Glutamatergic neuron (in vitro differentiated cells): Measurements from ENCODE around the gene MLC1. TPM values are rescaled to one million over a fixed set of nuclear protein-coding genes. Genes with fewer than 3 reads are reported as not detected.

Experiments used
- DNase-seq: peaks from one replicate; pipeline ENCODE4 v3.0.0; 2022
- H3K27ac Mint-ChIP-seq: one replicate; pipeline ENCODE4 v1.8.0; 2020; ENCODE audit warnings: mild to moderate bottlenecking, mixed read lengths, inconsistent platforms; ENCODE audit not compliant: unreplicated experiment
- H3K27me3 Mint-ChIP-seq: one replicate; pipeline ENCODE4 v1.8.0; 2020; ENCODE audit warnings: mild to moderate bottlenecking, moderate library complexity, mixed read lengths, inconsistent platforms; ENCODE audit not compliant: unreplicated experiment
- H3K36me3 Mint-ChIP-seq: one replicate; pipeline ENCODE4 v1.8.0; 2020; ENCODE audit warnings: mild to moderate bottlenecking, mixed read lengths, inconsistent platforms; ENCODE audit not compliant: unreplicated experiment
- H3K4me1 Mint-ChIP-seq: one replicate; pipeline ENCODE4 v1.8.0; 2020; ENCODE audit warnings: mild to moderate bottlenecking, low read depth, mixed read lengths, inconsistent platforms; ENCODE audit not compliant: unreplicated experiment
- H3K4me3 Mint-ChIP-seq: one replicate; pipeline ENCODE4 v1.8.0; 2020; ENCODE audit warnings: mild to moderate bottlenecking, mixed read lengths, inconsistent platforms; ENCODE audit not compliant: unreplicated experiment
- H3K9me3 Mint-ChIP-seq: one replicate; pipeline ENCODE4 v1.8.0; 2020; ENCODE audit warnings: mild to moderate bottlenecking, moderate library complexity, mixed read lengths, inconsistent platforms; ENCODE audit not compliant: unreplicated experiment
- total RNA-seq: library from RNA; stranded (reverse); fragmentation: NEBNext Ultra II Directional; extraction: Animal tissue kit (Norgen Biotek cat#: 25700); gene quantifications from one replicate; pipeline ENCODE4 v1.2.1, GENCODE V29; 2021; ENCODE audit not compliant: unreplicated experiment
- TF ChIP-seq, protein P1 (sequence below): fragments of 200-600 bp; sonication (generic); IDR thresholded peaks from one replicate; pipeline ENCODE4 v1.5.0; 2021; ENCODE audit not compliant: partially characterized antibody, unreplicated experiment

MLC1 gene
- total RNA-seq, 1 donor from 2014 or later = not detected

DNA sequence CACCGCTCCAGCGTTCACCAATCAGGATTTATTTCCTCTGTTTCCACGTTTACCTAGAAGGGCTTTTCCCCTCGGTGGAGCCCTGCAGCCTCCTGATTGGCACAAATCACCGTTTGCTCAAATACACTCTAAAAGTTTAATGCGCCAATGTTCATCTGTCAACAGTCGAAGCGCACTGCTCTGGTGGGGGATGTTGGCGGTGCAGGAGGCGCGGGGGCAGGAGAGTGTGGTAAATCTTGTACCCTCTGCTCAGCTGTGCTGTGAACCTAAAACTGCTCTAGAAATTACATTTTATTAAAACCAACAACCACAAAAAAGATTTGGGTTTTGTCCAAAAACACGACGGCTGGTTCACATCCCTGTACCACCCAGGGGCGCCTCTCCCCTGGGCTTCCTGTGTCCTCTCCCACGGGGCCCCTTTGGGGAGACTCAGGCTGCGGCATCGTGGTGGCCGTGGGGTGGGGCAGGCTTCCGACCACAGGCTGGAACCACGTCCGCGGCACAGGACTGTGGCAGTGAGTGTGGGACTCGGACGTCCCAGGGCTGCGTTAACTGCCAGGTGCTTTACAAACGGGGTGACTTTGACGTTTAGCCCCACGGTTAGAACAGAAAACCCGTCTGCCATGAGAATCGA is 40.6 kb downstream of the MLC1 start:
- Mint-ChIP-seq H3K4me3 (no peak overlapping the region), H3K4me1 (no peaks in the 10 kb centered on the region), H3K9me3 (peaks cover 4% of the 10 kb centered on the region), H3K36me3 (peaks cover 11% of the 10 kb centered on the region), H3K27me3 (peaks cover 6% of the 10 kb centered on the region), H3K27ac (no peak overlapping the region)
- no peak for DNase-seq
- TF ChIP-seq, protein P1, sequence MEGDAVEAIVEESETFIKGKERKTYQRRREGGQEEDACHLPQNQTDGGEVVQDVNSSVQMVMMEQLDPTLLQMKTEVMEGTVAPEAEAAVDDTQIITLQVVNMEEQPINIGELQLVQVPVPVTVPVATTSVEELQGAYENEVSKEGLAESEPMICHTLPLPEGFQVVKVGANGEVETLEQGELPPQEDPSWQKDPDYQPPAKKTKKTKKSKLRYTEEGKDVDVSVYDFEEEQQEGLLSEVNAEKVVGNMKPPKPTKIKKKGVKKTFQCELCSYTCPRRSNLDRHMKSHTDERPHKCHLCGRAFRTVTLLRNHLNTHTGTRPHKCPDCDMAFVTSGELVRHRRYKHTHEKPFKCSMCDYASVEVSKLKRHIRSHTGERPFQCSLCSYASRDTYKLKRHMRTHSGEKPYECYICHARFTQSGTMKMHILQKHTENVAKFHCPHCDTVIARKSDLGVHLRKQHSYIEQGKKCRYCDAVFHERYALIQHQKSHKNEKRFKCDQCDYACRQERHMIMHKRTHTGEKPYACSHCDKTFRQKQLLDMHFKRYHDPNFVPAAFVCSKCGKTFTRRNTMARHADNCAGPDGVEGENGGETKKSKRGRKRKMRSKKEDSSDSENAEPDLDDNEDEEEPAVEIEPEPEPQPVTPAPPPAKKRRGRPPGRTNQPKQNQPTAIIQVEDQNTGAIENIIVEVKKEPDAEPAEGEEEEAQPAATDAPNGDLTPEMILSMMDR = no peak

GRCh38 chr22:50041361-50042065 is 43.7 kb downstream of the MLC1 start:
- TF ChIP-seq, protein P1 = no peak
- Mint-ChIP-seq H3K9me3 (peaks cover 8% of the 10 kb centered on the region), H3K4me1 (no peaks in the 10 kb centered on the region), H3K27ac (no peak overlapping the region), H3K27me3 (peaks cover 8% of the 10 kb centered on the region), H3K4me3 (no peak overlapping the region), H3K36me3 (peaks cover 11% of the 10 kb centered on the region)
- no peak for DNase-seq

- Mint-ChIP-seq H3K36me3 (peaks cover 11% of the 10 kb centered on the region), H3K4me1 (no peaks in the 10 kb centered on the region), H3K27me3 (peaks cover 8% of the 10 kb centered on the region), H3K9me3 (peaks cover 8% of the 10 kb centered on the region), H3K27ac (no peak overlapping the region), H3K4me3 (no peak overlapping the region)
- DNase-seq = no peak
- TF ChIP-seq, protein P1 = no peak
Measured at GRCh38 chr22:50040717-50041116, 44.5 kb downstream of the MLC1 start.

DNA sequence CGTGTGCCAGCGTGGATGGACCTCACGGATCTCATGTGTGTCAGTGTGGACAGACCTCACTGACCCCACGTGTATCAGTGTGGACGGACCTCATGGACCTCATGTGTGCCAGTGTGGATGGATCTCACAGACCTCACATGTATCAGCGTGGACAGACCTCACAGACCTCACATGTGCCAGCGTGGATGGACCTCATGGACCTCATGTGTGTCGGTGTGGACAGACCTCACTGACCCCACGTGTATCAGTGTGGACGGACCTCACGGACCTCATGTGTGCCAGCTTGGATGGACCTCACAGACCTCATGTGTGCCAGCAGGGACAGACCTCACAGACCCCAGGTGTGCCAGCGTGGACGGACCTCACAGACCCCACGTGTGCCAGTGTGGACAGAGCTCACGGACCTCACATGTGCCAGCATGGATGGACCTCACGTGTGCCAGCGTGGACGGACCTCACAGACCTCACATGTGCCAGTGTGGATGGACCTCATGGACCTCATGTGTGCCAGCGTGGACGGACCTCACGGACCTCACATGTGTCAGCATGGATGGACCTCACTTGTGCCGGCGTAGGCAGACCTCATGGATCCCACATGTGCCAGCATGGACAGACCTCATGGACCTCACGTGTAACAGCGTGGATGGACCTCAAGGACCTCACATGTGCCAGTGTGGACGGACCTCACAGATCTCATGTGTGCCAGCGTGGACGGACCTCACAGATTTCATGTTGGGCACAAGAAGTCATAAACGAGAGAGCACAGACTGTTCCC is 45.4 kb downstream of the MLC1 start:
- peaks cover 8% of the 10 kb centered on the region for H3K9me3 Mint-ChIP-seq
- H3K4me1 Mint-ChIP-seq = no peaks in the 10 kb centered on the region
- no peak overlapping the region for H3K4me3 Mint-ChIP-seq
- H3K27ac Mint-ChIP-seq = no peak overlapping the region
- peaks cover 11% of the 10 kb centered on the region for H3K36me3 Mint-ChIP-seq
- TF ChIP-seq, protein P1 = no peak
- H3K27me3 Mint-ChIP-seq = peaks cover 8% of the 10 kb centered on the region
- no peak for DNase-seq
